H54 (cell line): Measurements from ENCODE around the gene SCYGR1.
"Not testable (repeated sequence)": the region's sequence is repeated elsewhere in the genome, so short reads cannot be mapped to it uniquely, and the experiment has no call there.

ENCODE experiments used
- DNase-seq: peaks from one replicate; pipeline ENCODE4 v3.0.0; 2011; ENCODE audit warnings: low spot score, mixed read lengths; ENCODE audit not compliant: insufficient read length
- FAIRE-seq: peaks from 3 replicates; lab custom pipeline; 2011; peaks lifted over from hg19 to GRCh38; lab: Jason Lieb, UNC
- POLR2A ChIP-seq: IDR thresholded peaks from 2 replicates; pipeline ENCODE4 v1.6.1; 2011; ENCODE audit warnings: low read depth, mild to moderate bottlenecking, low read length

The SCYGR1 gene

GRCh38 chr2:227387583-227387982 is at the start of gene SCYGR1:
Gene SCYGR1, minus strand, starts transcription at chr2:227387949. Its CDS starts 0 bp downstream, at chr2:227387949.
- FAIRE-seq, DNase-seq: not testable (repeated sequence)

GRCh38 chr2:227436436-227437174 is 48.9 kb upstream of the SCYGR1 start:
- no peak for TF ChIP-seq POLR2A
- no peak for FAIRE-seq
- DNase-seq = no peak

- DNase-seq (no peak), FAIRE-seq (no peak)
- TF ChIP-seq POLR2A = no peak
These were observed 45.4 kb upstream of the SCYGR1 start for GRCh38 chr2:227433171-227433570.

- TF ChIP-seq POLR2A = no peak
- no peak for FAIRE-seq
- DNase-seq = no peak
These were observed 42.9 kb upstream of the SCYGR1 start for GRCh38 chr2:227430639-227431038.

- no peak for DNase-seq
- no peak for FAIRE-seq
These were observed 41.1 kb upstream of the SCYGR1 start for GRCh38 chr2:227428731-227429285.

GRCh38 chr2:227423656-227424499 is 36.1 kb upstream of the SCYGR1 start:
- FAIRE-seq (no peak), DNase-seq (no peak)
- TF ChIP-seq POLR2A = no peak

More at GRCh38 chr2:227428731-227429285, 41.1 kb upstream of the SCYGR1 start:
- TF ChIP-seq POLR2A = no peak

- TF ChIP-seq POLR2A = no peak
- DNase-seq = no peak
- no peak for FAIRE-seq
These were observed 32.6 kb upstream of the SCYGR1 start for GRCh38 chr2:227420087-227421052.

- no peak for TF ChIP-seq POLR2A
- DNase-seq (no peak), FAIRE-seq (no peak)
These were observed 29.0 kb upstream of the SCYGR1 start for GRCh38 chr2:227416701-227417100.

- DNase-seq (peak; percentile 44), FAIRE-seq (no peak)
- no peak for TF ChIP-seq POLR2A
These were observed 28.0 kb upstream of the SCYGR1 start for GRCh38 chr2:227415538-227416424.

- FAIRE-seq = no peak
- no peak for TF ChIP-seq POLR2A
- DNase-seq = no peak
These were observed 27.1 kb upstream of the SCYGR1 start for GRCh38 chr2:227414846-227415245.

GRCh38 chr2:227413371-227413770 is 25.6 kb upstream of the SCYGR1 start:
- no peak for TF ChIP-seq POLR2A
- FAIRE-seq = no peak
- DNase-seq = no peak

GRCh38 chr2:227412877-227413276 is 25.1 kb upstream of the SCYGR1 start:
- TF ChIP-seq POLR2A = no peak
- DNase-seq = no peak
- no peak for FAIRE-seq
